K562 (cell line): Measurements from ENCODE around the gene TSPOAP1. TPM values are rescaled to one million over a fixed set of nuclear protein-coding genes. Genes with fewer than 3 reads are reported as not detected.

Experiments used
- CREB5 ChIP-seq: fragments of 250-450 bp; sonication (Bioruptor Pico); IDR thresholded peaks from 2 replicates; pipeline ENCODE4 v1.5.0; 2020; ENCODE audit warnings: mild to moderate bottlenecking
- DIDO1 ChIP-seq: fragments of 450-650 bp; IDR thresholded peaks from 2 replicates; pipeline ENCODE4 v1.6.1; 2016; ENCODE audit warnings: low read depth, missing biosample characterization, missing genetic modification characterization
- ELF2 ChIP-seq: fragments of 250-450 bp; sonication (Bioruptor Pico); IDR thresholded peaks from 2 replicates; pipeline ENCODE4 v1.5.0; 2021; ENCODE audit warnings: mild to moderate bottlenecking
- GATAD2A ChIP-seq: fragments of 450-650 bp; IDR thresholded peaks from 2 replicates; pipeline ENCODE4 v1.6.1; 2017
- IRF2 ChIP-seq: sonication (generic); formaldehyde crosslinking; IDR thresholded peaks from 2 replicates; pipeline ENCODE4 v1.8.1; 2022; ENCODE audit warnings: mild to moderate bottlenecking, missing genetic modification reagents
- LCOR ChIP-seq: sonication (generic); formaldehyde crosslinking; IDR thresholded peaks from 2 replicates; pipeline ENCODE4 v1.8.0; 2022; ENCODE audit warnings: mild to moderate bottlenecking, missing genetic modification reagents
- NR1H2 ChIP-seq: sonication (generic); formaldehyde crosslinking; IDR thresholded peaks from 2 replicates; pipeline ENCODE4 v1.4.0; 2020; ENCODE audit warnings: mild to moderate bottlenecking, missing genetic modification reagents
- PCBP1 ChIP-seq: fragments of 200-400 bp; formaldehyde crosslinking; IDR thresholded peaks from 2 replicates; pipeline ENCODE4 v1.6.1; 2018; ENCODE audit warnings: mild to moderate bottlenecking, low read depth, low read length; ENCODE audit not compliant: poor library complexity, severe bottlenecking
- PKNOX1 ChIP-seq: fragments of 450-650 bp; IDR thresholded peaks from 2 replicates; pipeline ENCODE4 v1.6.1; 2016
- ZBTB5 ChIP-seq: fragments of 450-650 bp; IDR thresholded peaks from 2 replicates; pipeline ENCODE4 v1.6.1; 2017; ENCODE audit warnings: antibody characterized with exemption
- ZNF134 ChIP-seq: fragments of 250-450 bp; sonication (Bioruptor Pico); conservative IDR thresholded peaks from 2 replicates; pipeline ENCODE4 v1.4.0; 2020
- ZNF253 ChIP-seq: fragments of 250-450 bp; sonication (Bioruptor Pico); conservative IDR thresholded peaks from 2 replicates; pipeline ENCODE4 v1.6.1; 2021; ENCODE audit warnings: mild to moderate bottlenecking
- ZNF407 ChIP-seq: fragments of 450-650 bp; IDR thresholded peaks from 2 replicates; pipeline ENCODE4 v1.6.1; 2016; ENCODE audit warnings: low read depth
- polyA plus RNA-seq, 8 experiments: library from polyadenylated mRNA; depleted of rRNA in 4 of 8; stranded (reverse) in 5 of 8; unstranded in 3 of 8; fragments of >200 nt; fragmentation: Nextera tagmentation in 2 of 8; fragmentation: Illumina TruSeq in 1 of 8; extraction: Ambion mirVana in 2 of 8; extraction: Trizol in 1 of 8; gene quantifications; 2 replicates each; pipeline versions ENCODE4 v1.2.1 to v1.2.3, GENCODE V29; 2011 to 2014; ENCODE audit warnings: inconsistent platforms in 1 of 8, missing spikeins in 1 of 8
- total RNA-seq, 7 experiments: library from RNA; depleted of rRNA in 6 of 7; stranded (reverse); fragments of >200 nt in 6 of 7; fragmentation: Illumina TruSeq in 2 of 7; extraction: Trizol in 2 of 7; gene quantifications; 2 replicates each; pipeline versions ENCODE4 v1.2.1 to v1.2.3, GENCODE V29; 2011 to 2021; ENCODE audit warnings: low replicate concordance in 1 of 7

TSPOAP1 gene
- total and polyA plus RNA-seq, 9 of the 15 experiments (the other 6 are each of a cell fraction or from before 2014, with no cell fraction given) = 0.87 to 3.9 (median 1.8) TPM; not detected in 2

- TF ChIP-seq ZNF407 = no peak
- TF ChIP-seq GATAD2A = no peak
- no peak for TF ChIP-seq DIDO1
- no peak for TF ChIP-seq ZBTB5
- TF ChIP-seq PCBP1 = no peak
- TF ChIP-seq ZNF253 (CRISPR knock-in tag) = no peak
- TF ChIP-seq IRF2 (CRISPR knock-in tag) = no peak
- no peak for TF ChIP-seq ELF2 (CRISPR knock-in tag)
- TF ChIP-seq CREB5 = 0 out of 2 replicates have a peak, but pooled peaks have one; percentile 8
- TF ChIP-seq ZNF134 (CRISPR knock-in tag) = peak; percentile 85; the same call in 1 of the 2 replicates
- TF ChIP-seq LCOR (CRISPR knock-in tag) = 0 out of 2 replicates have a peak, but pooled peaks have one; percentile 40
- 0 out of 2 replicates have a peak, but pooled peaks have one; percentile 13 for TF ChIP-seq NR1H2 (CRISPR knock-in tag)
- TF ChIP-seq PKNOX1 = no peak
These were observed 10.5 kb upstream of the TSPOAP1 start (continued) for GRCh38 chr17:58338841-58339754.
